ENCODE results near the gene PROSER2. TPM values are rescaled to one million over a fixed set of nuclear protein-coding genes. Genes with fewer than 3 reads are reported as not detected.

The PROSER2 gene
- 0.37 and 0.39 TPM in 2 replicates for total RNA-seq

GRCh38 chr10:11823122-11823988 lies at the start of gene PROSER2:
PROSER2 (plus strand) TSS chr10:11823356; CDS start chr10:11852078, 28,722 bp downstream.
- no peaks in the 10 kb centered on the region for H3K36me3 Mint-ChIP-seq (ENCODE audit: low read depth)
- no peaks in the 10 kb centered on the region for H3K9me3 Mint-ChIP-seq
- no peak within 1 kb of the TSS for H3K27ac Mint-ChIP-seq
- peak; percentile 13 for DNase-seq (ENCODE audit: low spot score)
- H3K4me3 Mint-ChIP-seq (ENCODE audit: low read depth), result peak within 1 kb of the TSS; percentile 66
- peaks cover 5% of the 10 kb centered on the region for H3K4me1 Mint-ChIP-seq (ENCODE audit: low read depth)
- intact Hi-C loops (cut with micrococcal nuclease), result loop anchor here (5.0 kb wide), 1 partner anchor 39 kb away; no protein-coding TSS in a partner anchor
- H3K27me3 Mint-ChIP-seq (ENCODE audit: low read depth), result peaks cover 48% of the 10 kb centered on the region

GRCh38 chr10:11773761-11774441 lies 49.3 kb upstream of the PROSER2 start:
- no peaks in the 10 kb centered on the region for H3K9me3 Mint-ChIP-seq
- intact Hi-C loops (cut with micrococcal nuclease), result no loop called here
- no peak overlapping the region for H3K27ac Mint-ChIP-seq
- H3K27me3 Mint-ChIP-seq (ENCODE audit: low read depth), result peaks cover 8% of the 10 kb centered on the region
- no peaks in the 10 kb centered on the region for H3K4me1 Mint-ChIP-seq (ENCODE audit: low read depth)
- DNase-seq (ENCODE audit: low spot score), result no peak
- no peaks in the 10 kb centered on the region for H3K36me3 Mint-ChIP-seq (ENCODE audit: low read depth)
- H3K4me3 Mint-ChIP-seq (ENCODE audit: low read depth), result no peak overlapping the region

- intact Hi-C loops (cut with micrococcal nuclease), result no loop called here
- Mint-ChIP-seq H3K27me3 (ENCODE audit: low read depth) (peaks cover 6% of the 10 kb centered on the region), H3K4me3 (ENCODE audit: low read depth) (no peak overlapping the region), H3K36me3 (ENCODE audit: low read depth) (no peaks in the 10 kb centered on the region), H3K9me3 (no peaks in the 10 kb centered on the region), H3K27ac (no peak overlapping the region), H3K4me1 (ENCODE audit: low read depth) (no peaks in the 10 kb centered on the region)
- DNase-seq (ENCODE audit: low spot score), result no peak
Measured at GRCh38 chr10:11775412-11775811, 47.7 kb upstream of the PROSER2 start.

GRCh38 chr10:11776080-11776479 lies 47.1 kb upstream of the PROSER2 start:
- Mint-ChIP-seq H3K27me3 (ENCODE audit: low read depth) (peaks cover 4% of the 10 kb centered on the region), H3K36me3 (ENCODE audit: low read depth) (no peaks in the 10 kb centered on the region)

GRCh38 chr10:11781114-11781513 lies 42.0 kb upstream of the PROSER2 start:
- no peak overlapping the region for H3K27ac Mint-ChIP-seq
- no peak for DNase-seq (ENCODE audit: low spot score)
- intact Hi-C loops (cut with micrococcal nuclease), result no loop called here
- no peaks in the 10 kb centered on the region for H3K36me3 Mint-ChIP-seq (ENCODE audit: low read depth)
- H3K9me3 Mint-ChIP-seq, result no peaks in the 10 kb centered on the region
- peaks cover 9% of the 10 kb centered on the region for H3K27me3 Mint-ChIP-seq (ENCODE audit: low read depth)
- peaks cover 4% of the 10 kb centered on the region for H3K4me1 Mint-ChIP-seq (ENCODE audit: low read depth)
- H3K4me3 Mint-ChIP-seq (ENCODE audit: low read depth), result no peak overlapping the region

More at GRCh38 chr10:11776080-11776479, 47.1 kb upstream of the PROSER2 start:
- H3K27ac Mint-ChIP-seq, result no peak overlapping the region
- intact Hi-C loops (cut with micrococcal nuclease), result no loop called here
- no peaks in the 10 kb centered on the region for H3K9me3 Mint-ChIP-seq
- DNase-seq (ENCODE audit: low spot score), result no peak
- H3K4me3 Mint-ChIP-seq (ENCODE audit: low read depth), result no peak overlapping the region
- no peaks in the 10 kb centered on the region for H3K4me1 Mint-ChIP-seq (ENCODE audit: low read depth)

GRCh38 chr10:11782793-11783557 lies 40.2 kb upstream of the PROSER2 start:
- DNase-seq (ENCODE audit: low spot score), result no peak
- H3K36me3 Mint-ChIP-seq (ENCODE audit: low read depth), result no peaks in the 10 kb centered on the region
- intact Hi-C loops (cut with micrococcal nuclease), result loop anchor here (2.0 kb wide), 1 partner anchor 204 kb away; no protein-coding TSS in a partner anchor
- peaks cover 4% of the 10 kb centered on the region for H3K4me1 Mint-ChIP-seq (ENCODE audit: low read depth)
- H3K4me3 Mint-ChIP-seq (ENCODE audit: low read depth), result no peak overlapping the region
- no peak overlapping the region for H3K27ac Mint-ChIP-seq
- peaks cover 5% of the 10 kb centered on the region for H3K27me3 Mint-ChIP-seq (ENCODE audit: low read depth)
- no peaks in the 10 kb centered on the region for H3K9me3 Mint-ChIP-seq

GRCh38 chr10:11783558-11783865 lies 39.6 kb upstream of the PROSER2 start:
- DNase-seq (ENCODE audit: low spot score), result no peak
- Mint-ChIP-seq H3K27me3 (ENCODE audit: low read depth) (peaks cover 5% of the 10 kb centered on the region), H3K27ac (no peak overlapping the region), H3K9me3 (no peaks in the 10 kb centered on the region), H3K36me3 (ENCODE audit: low read depth) (no peaks in the 10 kb centered on the region), H3K4me1 (ENCODE audit: low read depth) (peaks cover 4% of the 10 kb centered on the region), H3K4me3 (ENCODE audit: low read depth) (no peak overlapping the region)
- intact Hi-C loops (cut with micrococcal nuclease), result loop anchor here (2.0 kb wide), 1 partner anchor 203 kb away; no protein-coding TSS in a partner anchor

- no peak overlapping the region for H3K27ac Mint-ChIP-seq
- intact Hi-C loops (cut with micrococcal nuclease), result no loop called here
- no peaks in the 10 kb centered on the region for H3K36me3 Mint-ChIP-seq (ENCODE audit: low read depth)
- peaks cover 5% of the 10 kb centered on the region for H3K27me3 Mint-ChIP-seq (ENCODE audit: low read depth)
- DNase-seq (ENCODE audit: low spot score), result no peak
- no peak overlapping the region for H3K4me3 Mint-ChIP-seq (ENCODE audit: low read depth)
- no peaks in the 10 kb centered on the region for H3K9me3 Mint-ChIP-seq
- peaks cover 4% of the 10 kb centered on the region for H3K4me1 Mint-ChIP-seq (ENCODE audit: low read depth)
Measured at GRCh38 chr10:11787374-11787773, 35.8 kb upstream of the PROSER2 start.

GRCh38 chr10:11787846-11788245 lies 35.3 kb upstream of the PROSER2 start:
- Mint-ChIP-seq H3K27ac (no peak overlapping the region), H3K4me1 (ENCODE audit: low read depth) (peaks cover 1% of the 10 kb centered on the region), H3K9me3 (no peaks in the 10 kb centered on the region), H3K27me3 (ENCODE audit: low read depth) (peaks cover 3% of the 10 kb centered on the region), H3K36me3 (ENCODE audit: low read depth) (no peaks in the 10 kb centered on the region), H3K4me3 (ENCODE audit: low read depth) (no peak overlapping the region)
- no peak for DNase-seq (ENCODE audit: low spot score)
- intact Hi-C loops (cut with micrococcal nuclease), result no loop called here

- no peak overlapping the region for H3K4me3 Mint-ChIP-seq (ENCODE audit: low read depth)
- no peaks in the 10 kb centered on the region for H3K4me1 Mint-ChIP-seq (ENCODE audit: low read depth)
- no peak for DNase-seq (ENCODE audit: low spot score)
- H3K27me3 Mint-ChIP-seq (ENCODE audit: low read depth), result peaks cover 3% of the 10 kb centered on the region
- no peaks in the 10 kb centered on the region for H3K36me3 Mint-ChIP-seq (ENCODE audit: low read depth)
- no peak overlapping the region for H3K27ac Mint-ChIP-seq
- intact Hi-C loops (cut with micrococcal nuclease), result no loop called here
- no peaks in the 10 kb centered on the region for H3K9me3 Mint-ChIP-seq
Measured at GRCh38 chr10:11789306-11789705, 33.9 kb upstream of the PROSER2 start.

- Mint-ChIP-seq H3K36me3 (ENCODE audit: low read depth) (no peaks in the 10 kb centered on the region), H3K4me3 (ENCODE audit: low read depth) (no peak overlapping the region)
- intact Hi-C loops (cut with micrococcal nuclease), result no loop called here
Measured at GRCh38 chr10:11789956-11790355, 33.2 kb upstream of the PROSER2 start.

GRCh38 chr10:11793762-11794479 lies 29.2 kb upstream of the PROSER2 start:
- DNase-seq (ENCODE audit: low spot score), result no peak
- H3K27me3 Mint-ChIP-seq (ENCODE audit: low read depth), result no peaks in the 10 kb centered on the region
- intact Hi-C loops (cut with micrococcal nuclease), result no loop called here
- H3K4me3 Mint-ChIP-seq (ENCODE audit: low read depth), result no peak overlapping the region
- H3K4me1 Mint-ChIP-seq (ENCODE audit: low read depth), result no peaks in the 10 kb centered on the region
- no peaks in the 10 kb centered on the region for H3K36me3 Mint-ChIP-seq (ENCODE audit: low read depth)
- H3K27ac Mint-ChIP-seq, result no peak overlapping the region
- peaks cover 4% of the 10 kb centered on the region for H3K9me3 Mint-ChIP-seq

More at GRCh38 chr10:11789956-11790355, 33.2 kb upstream of the PROSER2 start:
- Mint-ChIP-seq H3K9me3 (no peaks in the 10 kb centered on the region), H3K27me3 (ENCODE audit: low read depth) (peaks cover 3% of the 10 kb centered on the region), H3K27ac (no peak overlapping the region), H3K4me1 (ENCODE audit: low read depth) (no peaks in the 10 kb centered on the region)
- no peak for DNase-seq (ENCODE audit: low spot score)
